Activated B cell treated with CpG ODN at 0.5 μM for 24 hours (primary cell): ENCODE results near the gene PCNX3. TPM values are rescaled to one million over a fixed set of nuclear protein-coding genes. Genes with fewer than 3 reads are reported as not detected.
A peak's percentile ranks its signal among the peaks of the same experiment; 100 is the strongest.

Experiments
- ATAC-seq: fragments of 200-7000 bp; cut with Tn5 transposase; one replicate; pipeline ENCODE4 v1.10.0; 2021; ENCODE audit warnings: low read depth, mild to moderate bottlenecking, moderate library complexity
- CTCF ChIA-PET: fragments of 350-600 bp; sonication (Branson Sonifier 250); formaldehyde crosslinking; loops from one replicate; lab custom pipeline; 2021; ENCODE audit warnings: antibody characterized with exemption; lab: Charles Lee
- POLR2A ChIA-PET: fragments of 350-600 bp; sonication (Branson Sonifier 250); formaldehyde crosslinking; loops from one replicate; lab custom pipeline; 2021; ENCODE audit warnings: antibody characterized with exemption; lab: Charles Lee
- DNase-seq: peaks from one replicate; pipeline ENCODE4 v3.0.0; 2022
- H3K27ac Mint-ChIP-seq: one replicate; pipeline ENCODE4 v1.8.0; 2020; ENCODE audit warnings: mixed read lengths
- H3K27me3 Mint-ChIP-seq: one replicate; pipeline ENCODE4 v1.8.0; 2021; ENCODE audit warnings: mixed read lengths
- H3K36me3 Mint-ChIP-seq: one replicate; pipeline ENCODE4 v1.8.0; 2021; ENCODE audit warnings: low read depth, mixed read lengths
- H3K4me1 Mint-ChIP-seq: one replicate; pipeline ENCODE4 v1.8.0; 2021; ENCODE audit warnings: mixed read lengths
- H3K4me3 Mint-ChIP-seq: one replicate; pipeline ENCODE4 v1.8.0; 2020; ENCODE audit warnings: mild to moderate bottlenecking, mixed read lengths
- H3K9me3 Mint-ChIP-seq: one replicate; pipeline ENCODE4 v1.8.0; 2020; ENCODE audit warnings: mixed read lengths
- intact Hi-C: fragments of 100-400 bp; cut with micrococcal nuclease; formaldehyde crosslinking; loops from one replicate; pipeline ENCODE4 v1.15.1; 2024
- total RNA-seq: library from RNA; stranded (reverse); gene quantifications from 2 replicates; pipeline ENCODE4 v1.2.3, GENCODE V29; 2022
- TF ChIP-seq, protein P1 (sequence below): fragments of 200-600 bp; IDR thresholded peaks from one replicate; pipeline ENCODE4 v1.8.0; 2022; ENCODE audit warnings: antibody characterized with exemption, mild to moderate bottlenecking

The PCNX3 gene
- total RNA-seq, 1 donor from 2014 or later = 51.4 TPM

DNA sequence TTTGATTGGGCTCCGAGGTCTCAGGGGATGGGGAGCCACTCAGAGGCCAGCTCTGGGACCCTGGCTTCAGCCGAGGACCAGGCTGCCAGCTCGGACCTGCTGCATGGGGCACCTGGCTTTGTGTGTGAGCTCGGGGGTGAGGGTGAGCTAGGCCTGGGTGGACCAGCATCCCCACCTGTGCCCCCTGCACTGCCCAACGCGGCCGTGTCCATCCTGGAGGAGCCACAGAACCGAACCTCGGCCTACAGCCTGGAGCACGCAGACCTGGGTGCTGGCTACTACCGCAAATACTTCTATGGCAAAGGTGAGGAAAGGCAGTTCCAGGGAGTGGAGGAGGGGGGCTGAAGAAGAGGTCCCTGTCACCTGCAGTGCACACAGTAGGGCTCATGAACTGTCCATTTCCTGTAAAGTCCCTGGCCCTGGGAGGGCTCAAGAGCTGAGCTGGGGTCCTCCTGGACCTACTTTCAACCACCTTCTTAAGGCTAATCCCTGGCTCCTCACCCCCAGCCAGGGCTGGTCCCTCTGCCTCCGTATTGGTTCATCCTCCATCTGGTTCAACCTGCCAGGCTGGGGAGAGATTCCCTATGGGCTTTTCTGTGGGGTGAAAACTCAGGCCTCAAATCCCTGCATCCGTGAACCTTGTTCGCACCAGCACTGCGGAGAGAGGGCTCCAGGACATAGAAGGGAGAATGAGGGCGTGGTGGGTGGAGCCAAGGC lies 25.9 kb downstream of the PCNX3 start:
- intact Hi-C loops = no loop called here
- Mint-ChIP-seq H3K4me3 (peak overlapping the region; percentile 94), H3K36me3 (peaks cover 60% of the 10 kb centered on the region)

DNA sequence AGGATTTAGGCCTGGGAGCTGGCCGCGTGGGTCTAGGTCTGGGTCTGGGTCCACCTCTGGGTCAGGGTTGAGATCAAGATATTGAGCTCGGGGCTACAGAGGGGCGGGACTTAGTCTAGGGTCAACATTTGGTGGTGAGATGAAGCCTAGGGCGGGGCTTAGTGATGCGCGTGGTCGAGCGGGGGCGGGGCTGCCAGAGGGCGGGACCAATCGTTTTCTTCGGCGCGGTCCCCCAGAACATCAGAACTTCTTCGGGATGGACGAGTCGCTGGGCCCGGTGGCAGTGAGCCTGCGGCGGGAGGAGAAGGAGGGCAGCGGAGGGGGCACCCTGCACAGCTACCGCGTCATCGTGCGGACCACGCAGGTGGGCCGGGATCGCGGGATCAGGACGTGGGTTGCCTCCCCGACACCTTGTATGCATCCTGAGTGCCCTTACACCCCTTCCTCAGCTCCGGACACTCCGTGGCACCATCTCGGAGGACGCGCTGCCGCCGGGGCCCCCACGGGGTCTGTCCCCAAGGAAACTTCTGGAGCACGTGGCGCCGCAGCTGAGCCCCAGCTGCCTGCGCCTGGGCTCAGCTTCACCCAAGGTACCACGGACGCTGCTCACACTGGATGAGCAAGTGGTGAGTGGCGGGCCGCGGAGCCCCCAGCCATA lies 26.6 kb downstream of the PCNX3 start:
- no peaks in the 10 kb centered on the region for H3K9me3 Mint-ChIP-seq
- POLR2A ChIA-PET = interaction anchor here (3.6 to 16.1 kb wide), 3 partner anchors 15 to 54 kb away, joined by 26 to 617 read pairs (median 108); partner anchors contain the start of genes MAP3K11, PCNX3 and RELA

More for the DNA sequence above, 25.9 kb downstream of the PCNX3 start:
- Mint-ChIP-seq H3K9me3 (no peaks in the 10 kb centered on the region), H3K27me3 (no peaks in the 10 kb centered on the region), H3K27ac (peak overlapping the region; percentile 85), H3K4me1 (peaks cover 65% of the 10 kb centered on the region)
- DNase-seq (no peak), ATAC-seq (no peak)
- CTCF ChIA-PET = no interaction called here
- TF ChIP-seq, protein P1, sequence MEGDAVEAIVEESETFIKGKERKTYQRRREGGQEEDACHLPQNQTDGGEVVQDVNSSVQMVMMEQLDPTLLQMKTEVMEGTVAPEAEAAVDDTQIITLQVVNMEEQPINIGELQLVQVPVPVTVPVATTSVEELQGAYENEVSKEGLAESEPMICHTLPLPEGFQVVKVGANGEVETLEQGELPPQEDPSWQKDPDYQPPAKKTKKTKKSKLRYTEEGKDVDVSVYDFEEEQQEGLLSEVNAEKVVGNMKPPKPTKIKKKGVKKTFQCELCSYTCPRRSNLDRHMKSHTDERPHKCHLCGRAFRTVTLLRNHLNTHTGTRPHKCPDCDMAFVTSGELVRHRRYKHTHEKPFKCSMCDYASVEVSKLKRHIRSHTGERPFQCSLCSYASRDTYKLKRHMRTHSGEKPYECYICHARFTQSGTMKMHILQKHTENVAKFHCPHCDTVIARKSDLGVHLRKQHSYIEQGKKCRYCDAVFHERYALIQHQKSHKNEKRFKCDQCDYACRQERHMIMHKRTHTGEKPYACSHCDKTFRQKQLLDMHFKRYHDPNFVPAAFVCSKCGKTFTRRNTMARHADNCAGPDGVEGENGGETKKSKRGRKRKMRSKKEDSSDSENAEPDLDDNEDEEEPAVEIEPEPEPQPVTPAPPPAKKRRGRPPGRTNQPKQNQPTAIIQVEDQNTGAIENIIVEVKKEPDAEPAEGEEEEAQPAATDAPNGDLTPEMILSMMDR = no peak
- POLR2A ChIA-PET = interaction anchor here (1.7 to 16.1 kb wide), 9 partner anchors 9 to 218 kb away, joined by 12 to 617 read pairs (median 39); partner anchors contain the start of genes CFL1, FAM89B, KAT5 and MALAT1

DNA sequence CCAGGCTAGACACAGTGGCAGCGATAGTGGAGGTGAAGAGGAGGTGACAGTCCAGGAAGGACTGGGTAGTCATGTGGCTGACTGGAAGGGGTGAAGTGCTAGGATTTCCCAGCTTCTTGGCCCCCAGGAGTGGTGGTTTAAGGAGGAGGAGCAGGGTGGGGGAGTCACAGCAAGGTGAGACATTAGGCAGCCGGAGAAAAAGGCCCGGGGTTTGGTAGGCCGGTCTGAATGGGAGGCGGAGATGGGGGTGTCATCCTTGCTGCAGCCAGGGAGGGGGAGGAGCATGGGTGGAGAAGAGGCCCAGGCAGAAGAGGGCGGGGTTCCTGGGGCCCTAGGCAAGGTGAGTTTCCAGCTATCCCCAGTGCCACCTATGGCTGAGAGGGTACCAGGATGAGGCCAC lies 28.4 kb downstream of the PCNX3 start:
- H3K36me3 Mint-ChIP-seq = peaks cover 65% of the 10 kb centered on the region
- no peaks in the 10 kb centered on the region for H3K9me3 Mint-ChIP-seq
- no peaks in the 10 kb centered on the region for H3K27me3 Mint-ChIP-seq
- H3K4me1 Mint-ChIP-seq = peaks cover 49% of the 10 kb centered on the region
- peak overlapping the region; percentile 68 for H3K27ac Mint-ChIP-seq
- ATAC-seq (no peak), DNase-seq (no peak)
- TF ChIP-seq, protein P1 = no peak
- intact Hi-C loops = no loop called here
- ChIA-PET POLR2A (interaction anchor here (0.9 to 16.1 kb wide), 4 partner anchors 11 to 68 kb away, joined by 4 to 617 read pairs (median 5); partner anchors contain the start of genes EHBP1L1 and RELA), CTCF (no interaction called here)
- H3K4me3 Mint-ChIP-seq = no peak overlapping the region

More for the DNA sequence above, 26.6 kb downstream of the PCNX3 start:
- TF ChIP-seq, protein P1 = no peak
- intact Hi-C loops = no loop called here
- Mint-ChIP-seq H3K27me3 (no peaks in the 10 kb centered on the region), H3K36me3 (peaks cover 55% of the 10 kb centered on the region), H3K27ac (peak overlapping the region; percentile 85), H3K4me3 (peak overlapping the region; percentile 94), H3K4me1 (peaks cover 62% of the 10 kb centered on the region)
- ATAC-seq = no peak
- CTCF ChIA-PET = no interaction called here
- no peak for DNase-seq

DNA sequence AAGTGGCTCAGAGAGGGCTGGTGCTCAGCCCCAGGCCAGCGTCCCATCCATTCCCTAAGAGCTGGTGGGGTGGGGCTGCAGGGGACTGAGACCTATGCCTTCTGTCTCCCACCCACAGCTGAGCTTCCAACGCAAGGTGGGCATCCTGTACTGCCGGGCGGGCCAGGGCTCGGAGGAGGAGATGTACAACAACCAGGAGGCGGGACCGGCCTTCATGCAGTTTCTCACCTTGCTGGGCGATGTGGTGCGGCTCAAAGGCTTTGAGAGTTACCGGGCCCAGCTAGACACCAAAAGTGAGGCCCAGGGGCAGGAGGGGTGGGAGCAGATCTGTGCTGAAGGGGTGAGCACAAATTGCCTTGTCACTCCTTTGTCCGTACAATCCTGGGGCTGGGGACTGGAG lies 29.3 kb downstream of the PCNX3 start:
- H3K36me3 Mint-ChIP-seq = peaks cover 67% of the 10 kb centered on the region

More for the DNA sequence above, 29.3 kb downstream of the PCNX3 start:
- ChIA-PET CTCF (no interaction called here), POLR2A (interaction anchor here (0.9 to 16.1 kb wide), 4 partner anchors 12 to 69 kb away, joined by 4 to 617 read pairs (median 5); partner anchors contain the start of genes EHBP1L1 and RELA)
- no peaks in the 10 kb centered on the region for H3K9me3 Mint-ChIP-seq
- H3K4me3 Mint-ChIP-seq = no peak overlapping the region
- peaks cover 42% of the 10 kb centered on the region for H3K4me1 Mint-ChIP-seq
- ATAC-seq = no peak
- intact Hi-C loops = no loop called here
- H3K27ac Mint-ChIP-seq = no peak overlapping the region
- no peaks in the 10 kb centered on the region for H3K27me3 Mint-ChIP-seq
- TF ChIP-seq, protein P1 = no peak
- DNase-seq = no peak
